ENCODE measurements around the gene APPBP2.

GRCh38 chr17:60473788-60474187 lies 52.3 kb downstream of the APPBP2 start:
- TF ChIP-seq EZH2 (IDR thresholded peaks at IDR 0.05; ENCODE audit: low read depth, low read length, severe bottlenecking) (no peak), CTCF (IDR thresholded peaks at IDR 0.05; ENCODE audit: control extremely low read depth in 1 of 3, insufficient read depth in 1 of 3, low read depth in 1 of 3, low read length in 3 of 3) (no peak), POLR2A (IDR thresholded peaks at IDR 0.05; ENCODE audit: control extremely low read depth in 1 of 2, low read depth in 2 of 2, low read length in 2 of 2) (no peak), POLR2AphosphoS5 (IDR thresholded peaks at IDR 0.05; ENCODE audit: low read depth, low read length) (no peak), USF2 (IDR thresholded peaks at IDR 0.05; ENCODE audit: low read length) (no peak), RNF2 (IDR thresholded peaks at IDR 0.05; ENCODE audit: borderline replicate concordance, low read depth, low read length, missing control alignments, poor library complexity, severe bottlenecking) (no peak)

All from H1 (cell line).